WERI-Rb-1 (cell line): ENCODE measurements around the gene SHISAL2B.
"Not testable (repeated sequence)": the region's sequence is repeated elsewhere in the genome, so short reads cannot be mapped to it uniquely, and the experiment has no call there.

ENCODE experiments used
- DNase-seq: peaks from one replicate; pipeline ENCODE4 v3.0.0-alpha.2; 2020
- H3K27ac ChIP-seq: fragments of 250-450 bp; sonication (Bioruptor Pico); 2 replicates; pipeline ENCODE4 v1.5.1; 2020; ENCODE audit warnings: mild to moderate bottlenecking, moderate library complexity
- H3K27me3 ChIP-seq: fragments of 250-450 bp; sonication (Bioruptor Pico); 2 replicates; pipeline ENCODE4 v1.5.1; 2021; ENCODE audit warnings: mild to moderate bottlenecking, low read depth, moderate library complexity; ENCODE audit not compliant: insufficient read depth, severe bottlenecking
- H3K36me3 ChIP-seq: fragments of 250-450 bp; sonication (Bioruptor Pico); 2 replicates; pipeline ENCODE4 v1.5.1; 2020; ENCODE audit warnings: mild to moderate bottlenecking, moderate library complexity
- H3K4me3 ChIP-seq: 2 replicates; pipeline ENCODE4 v1.5.1; 2011; ENCODE audit warnings: low read depth, mild to moderate bottlenecking, control low read depth, low read length
- H3K9me3 ChIP-seq: fragments of 250-450 bp; sonication (Bioruptor Pico); 2 replicates; pipeline ENCODE4 v1.5.1; 2021; ENCODE audit warnings: mild to moderate bottlenecking, moderate library complexity; ENCODE audit not compliant: severe bottlenecking
- TF ChIP-seq, protein P1 (sequence below): IDR thresholded peaks from 2 replicates; pipeline ENCODE4 v1.5.1; 2011; ENCODE audit warnings: low read depth, mild to moderate bottlenecking, control low read depth, inconsistent platforms, low read length

SHISAL2B gene

DNA sequence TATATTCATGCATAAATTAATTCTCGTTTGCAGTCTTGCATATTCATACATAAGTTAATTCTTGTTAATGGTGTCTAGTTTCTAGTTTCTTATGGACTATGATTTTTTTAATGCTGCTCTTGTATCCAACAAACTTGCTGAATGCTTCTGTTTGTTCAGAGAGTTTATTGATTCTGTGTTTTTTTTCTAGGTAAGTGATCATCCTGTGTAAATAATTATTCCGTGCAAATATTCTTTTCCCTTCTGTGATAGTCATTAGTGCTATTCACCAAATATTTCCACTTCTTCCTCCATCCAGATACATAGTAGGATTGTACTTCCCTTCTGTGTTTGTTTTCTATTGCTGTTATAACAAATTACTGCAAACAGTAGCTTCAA lies 35.8 kb upstream of the SHISAL2B start:
- no peaks in the 10 kb centered on the region for H3K9me3 ChIP-seq
- H3K4me3 ChIP-seq, result no peak overlapping the region
- H3K27me3 ChIP-seq, result no peaks in the 10 kb centered on the region
- no peak overlapping the region for H3K27ac ChIP-seq
- TF ChIP-seq, protein P1, sequence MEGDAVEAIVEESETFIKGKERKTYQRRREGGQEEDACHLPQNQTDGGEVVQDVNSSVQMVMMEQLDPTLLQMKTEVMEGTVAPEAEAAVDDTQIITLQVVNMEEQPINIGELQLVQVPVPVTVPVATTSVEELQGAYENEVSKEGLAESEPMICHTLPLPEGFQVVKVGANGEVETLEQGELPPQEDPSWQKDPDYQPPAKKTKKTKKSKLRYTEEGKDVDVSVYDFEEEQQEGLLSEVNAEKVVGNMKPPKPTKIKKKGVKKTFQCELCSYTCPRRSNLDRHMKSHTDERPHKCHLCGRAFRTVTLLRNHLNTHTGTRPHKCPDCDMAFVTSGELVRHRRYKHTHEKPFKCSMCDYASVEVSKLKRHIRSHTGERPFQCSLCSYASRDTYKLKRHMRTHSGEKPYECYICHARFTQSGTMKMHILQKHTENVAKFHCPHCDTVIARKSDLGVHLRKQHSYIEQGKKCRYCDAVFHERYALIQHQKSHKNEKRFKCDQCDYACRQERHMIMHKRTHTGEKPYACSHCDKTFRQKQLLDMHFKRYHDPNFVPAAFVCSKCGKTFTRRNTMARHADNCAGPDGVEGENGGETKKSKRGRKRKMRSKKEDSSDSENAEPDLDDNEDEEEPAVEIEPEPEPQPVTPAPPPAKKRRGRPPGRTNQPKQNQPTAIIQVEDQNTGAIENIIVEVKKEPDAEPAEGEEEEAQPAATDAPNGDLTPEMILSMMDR, result no peak
- no peaks in the 10 kb centered on the region for H3K36me3 ChIP-seq
- DNase-seq, result no peak

DNA sequence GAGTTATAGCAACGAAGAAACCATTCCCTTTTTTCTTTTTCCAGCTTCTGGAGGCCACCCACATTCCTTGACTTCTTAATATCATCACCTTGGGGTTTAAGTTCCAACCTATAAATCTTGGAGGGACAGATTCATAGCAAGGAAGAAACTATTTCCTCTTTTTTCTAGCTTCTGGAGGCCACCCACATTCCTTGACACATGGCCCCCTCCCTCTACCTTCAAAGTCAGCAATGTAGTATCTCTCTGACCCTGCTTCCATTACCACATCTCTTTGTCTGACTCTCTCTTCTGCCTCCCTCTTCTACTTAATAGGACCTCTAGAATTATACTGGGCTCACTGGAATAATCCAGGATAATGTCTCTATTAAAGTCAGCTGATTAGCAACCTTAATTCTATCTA lies 34.7 kb upstream of the SHISAL2B start:
- H3K27me3 ChIP-seq, result no peaks in the 10 kb centered on the region
- no peak for DNase-seq
- H3K9me3 ChIP-seq, result no peaks in the 10 kb centered on the region
- TF ChIP-seq, protein P1, result no peak
- no peaks in the 10 kb centered on the region for H3K36me3 ChIP-seq
- H3K27ac ChIP-seq, result no peak overlapping the region
- H3K4me3 ChIP-seq, result no peak overlapping the region

DNA sequence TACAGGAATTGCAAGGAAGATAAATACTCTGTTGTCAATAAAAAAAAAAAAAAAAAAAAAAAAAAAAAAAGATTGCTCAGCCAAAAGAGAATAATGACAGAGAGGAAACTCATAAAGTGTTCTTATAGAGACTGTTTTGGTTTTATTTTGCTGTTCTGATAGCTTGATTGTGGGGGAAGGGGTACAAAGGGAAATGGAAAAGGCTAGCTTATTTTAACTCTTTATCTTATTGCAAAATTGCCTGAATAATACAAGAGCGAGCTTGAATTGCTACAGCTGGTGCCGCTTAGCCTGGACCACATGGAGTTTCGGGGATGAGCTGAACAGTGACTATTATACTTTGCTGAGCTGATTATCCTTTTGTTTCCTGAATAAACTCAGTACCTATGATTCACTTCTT lies 31.0 kb upstream of the SHISAL2B start:
- Histone ChIP-seq H3K9me3 (no peaks in the 10 kb centered on the region), H3K27me3 (no peaks in the 10 kb centered on the region), H3K36me3 (no peaks in the 10 kb centered on the region), H3K4me3 (no peak overlapping the region), H3K27ac (no peak overlapping the region)
- TF ChIP-seq, protein P1, result no peak
- peak; percentile 19 for DNase-seq

DNA sequence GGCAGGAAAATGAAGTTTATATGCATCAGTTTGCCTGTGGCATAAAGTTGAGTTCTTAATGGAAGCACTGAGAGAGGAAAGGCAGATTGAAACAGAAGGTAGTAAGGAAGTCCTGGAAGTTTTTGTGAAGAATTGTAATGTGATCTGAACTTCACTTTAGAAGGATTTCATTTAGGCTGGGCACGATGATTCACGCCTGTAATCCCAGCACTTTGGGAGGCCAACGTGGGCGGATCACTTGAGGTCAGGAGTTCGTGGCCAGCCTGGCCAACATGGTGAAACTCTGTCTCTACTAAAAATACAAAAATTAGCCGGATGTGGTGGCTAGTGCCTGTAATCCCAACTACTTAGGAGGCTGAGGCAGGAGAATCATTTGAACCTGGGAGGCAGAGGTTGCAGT lies 27.1 kb upstream of the SHISAL2B start:
- not testable (repeated sequence) for H3K4me3 ChIP-seq, DNase-seq, H3K27me3 ChIP-seq, H3K36me3 ChIP-seq, H3K9me3 ChIP-seq, H3K27ac ChIP-seq

DNA sequence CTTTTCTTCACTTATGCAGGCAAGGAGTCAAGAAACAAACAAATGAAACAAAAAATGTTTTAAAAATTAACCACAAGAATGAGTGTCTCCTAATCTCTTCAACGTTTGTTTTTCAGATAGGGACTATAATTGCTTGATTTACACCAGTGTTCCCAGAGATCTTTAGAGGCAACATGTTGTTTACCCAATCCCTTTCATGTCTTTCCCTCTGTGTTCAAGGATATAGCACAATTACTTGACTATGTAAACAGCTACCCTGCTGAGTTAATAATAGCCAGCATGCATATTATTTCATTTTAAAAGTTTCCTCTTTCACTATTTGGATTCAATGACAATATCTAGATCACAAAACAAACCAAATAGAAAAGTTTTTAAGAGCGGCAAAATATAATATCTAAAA lies 25.1 kb upstream of the SHISAL2B start:
- no peak overlapping the region for H3K27ac ChIP-seq
- H3K36me3 ChIP-seq, result no peaks in the 10 kb centered on the region
- no peak for DNase-seq
- H3K9me3 ChIP-seq, result no peaks in the 10 kb centered on the region
- H3K27me3 ChIP-seq, result no peaks in the 10 kb centered on the region
- TF ChIP-seq, protein P1, result no peak
- H3K4me3 ChIP-seq, result no peak overlapping the region

DNA sequence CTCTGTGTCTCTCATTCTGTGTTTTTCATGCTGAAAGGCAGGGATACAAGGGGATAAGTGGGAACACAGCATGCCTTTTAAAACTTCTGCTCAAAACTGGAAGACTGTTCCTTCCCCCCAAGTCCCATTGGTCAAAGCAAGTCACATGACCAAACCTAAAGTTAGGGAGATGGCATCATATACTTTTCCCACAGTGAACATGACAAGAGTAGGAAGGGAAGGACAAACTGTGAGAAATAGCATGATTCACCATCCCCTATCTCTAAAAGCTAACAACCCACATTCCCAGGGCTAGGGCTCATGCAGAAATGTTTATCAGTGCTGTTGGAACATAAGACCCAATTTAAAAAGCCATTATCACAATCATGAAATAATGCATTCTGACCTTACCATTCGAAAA lies 24.2 kb upstream of the SHISAL2B start:
- DNase-seq, result no peak
- Histone ChIP-seq H3K27ac (no peak overlapping the region), H3K36me3 (no peaks in the 10 kb centered on the region), H3K4me3 (no peak overlapping the region), H3K9me3 (no peaks in the 10 kb centered on the region), H3K27me3 (no peaks in the 10 kb centered on the region)
- TF ChIP-seq, protein P1, result no peak
